NCI-H510A treated with DMSO at 0.1 percent for 48 hours (cell line): ENCODE results near the gene NUDT14.

Source experiments
- DNase-seq: peaks from one replicate; lab custom pipeline; 2025; lab: John Stamatoyannopoulos, UW

Gene NUDT14

DNA sequence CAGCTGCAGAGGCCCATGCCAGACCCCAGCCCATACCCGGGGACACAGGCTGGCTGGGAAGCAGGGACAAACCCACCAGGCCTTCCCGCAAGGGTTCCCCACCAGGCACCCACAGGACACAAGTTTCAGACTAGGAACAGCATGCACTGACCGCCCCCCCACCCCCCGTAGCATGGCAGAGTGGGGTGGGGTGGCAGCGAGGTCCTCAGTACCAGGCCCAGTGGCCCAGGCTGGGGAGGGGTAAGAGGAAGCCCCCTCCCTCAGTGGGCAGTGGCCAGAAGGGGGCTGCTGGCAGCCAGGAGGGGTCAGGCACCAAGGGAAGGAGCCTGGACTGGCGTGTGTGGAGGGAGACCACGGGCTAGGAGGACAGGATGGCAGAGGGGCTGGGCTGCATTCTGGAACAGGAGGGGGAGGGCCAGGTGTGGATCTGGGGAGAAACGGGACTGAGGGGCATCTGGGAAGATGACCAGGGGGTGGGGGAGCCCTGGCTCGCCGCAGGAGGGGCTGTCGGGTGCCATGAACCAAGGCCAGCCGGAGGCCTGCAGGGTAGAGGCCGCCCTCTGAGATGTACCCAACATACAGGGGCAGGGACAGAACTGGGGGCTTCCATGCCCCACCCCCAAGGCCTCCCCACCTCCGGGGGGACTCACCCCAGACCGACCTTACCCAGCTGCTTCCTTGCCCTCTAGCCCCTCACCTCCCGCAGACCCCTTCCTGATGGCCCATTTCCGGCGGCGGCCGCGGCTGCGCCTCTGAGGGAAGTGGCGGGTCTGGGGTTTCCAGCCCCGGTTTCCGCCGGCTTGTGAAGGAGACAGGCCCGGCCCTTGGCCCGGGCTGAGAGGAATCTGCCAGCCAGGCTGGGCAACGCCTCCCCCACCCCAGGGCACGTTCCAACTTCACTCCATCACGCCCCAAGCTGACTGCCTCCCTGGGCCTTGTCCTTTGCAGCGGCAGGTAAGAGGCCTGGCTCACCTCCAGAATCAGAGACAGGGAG lies 6.9 kb downstream of the NUDT14 start:
- DNase-seq = no peak

DNA sequence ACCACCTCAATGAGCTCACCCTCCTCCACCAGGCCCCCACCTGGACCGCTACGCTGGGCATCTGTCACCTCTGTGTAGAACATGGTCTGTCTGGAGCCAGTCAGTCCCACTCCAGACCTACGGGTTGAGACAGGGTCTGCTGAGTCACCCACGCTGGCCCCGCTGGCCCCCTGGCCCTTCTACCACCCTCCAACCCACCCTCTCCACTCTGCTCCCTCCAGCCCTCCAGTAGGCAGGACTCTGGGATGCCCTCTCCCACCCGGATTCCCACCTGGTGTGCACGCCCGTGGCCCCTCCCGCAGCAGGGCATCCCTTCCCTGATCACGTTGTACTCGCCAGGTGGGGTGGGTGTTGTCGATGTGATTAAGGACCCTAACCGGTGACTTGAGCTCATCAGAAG lies 8.0 kb downstream of the NUDT14 start:
- DNase-seq = no peak

DNA sequence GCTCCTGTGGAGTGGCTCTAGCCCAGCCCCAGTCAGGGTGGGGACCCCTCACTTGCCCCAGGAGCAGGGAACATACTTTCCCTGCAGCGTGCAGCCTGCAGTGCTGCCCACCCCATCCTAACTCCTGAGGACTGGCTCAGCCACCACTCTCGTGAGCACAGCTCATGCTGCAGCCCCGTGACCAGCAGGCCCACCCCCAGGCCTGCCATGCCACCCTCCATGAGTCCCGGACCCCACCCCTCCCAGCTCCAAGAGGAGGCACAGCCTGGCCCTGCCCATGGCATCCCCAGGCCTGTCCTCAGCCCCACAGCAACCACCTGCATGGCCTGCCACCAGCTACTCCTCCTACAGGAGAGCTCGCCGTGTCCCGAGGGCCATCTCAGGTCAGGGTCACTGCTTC lies 8.6 kb downstream of the NUDT14 start:
- no peak for DNase-seq

DNA sequence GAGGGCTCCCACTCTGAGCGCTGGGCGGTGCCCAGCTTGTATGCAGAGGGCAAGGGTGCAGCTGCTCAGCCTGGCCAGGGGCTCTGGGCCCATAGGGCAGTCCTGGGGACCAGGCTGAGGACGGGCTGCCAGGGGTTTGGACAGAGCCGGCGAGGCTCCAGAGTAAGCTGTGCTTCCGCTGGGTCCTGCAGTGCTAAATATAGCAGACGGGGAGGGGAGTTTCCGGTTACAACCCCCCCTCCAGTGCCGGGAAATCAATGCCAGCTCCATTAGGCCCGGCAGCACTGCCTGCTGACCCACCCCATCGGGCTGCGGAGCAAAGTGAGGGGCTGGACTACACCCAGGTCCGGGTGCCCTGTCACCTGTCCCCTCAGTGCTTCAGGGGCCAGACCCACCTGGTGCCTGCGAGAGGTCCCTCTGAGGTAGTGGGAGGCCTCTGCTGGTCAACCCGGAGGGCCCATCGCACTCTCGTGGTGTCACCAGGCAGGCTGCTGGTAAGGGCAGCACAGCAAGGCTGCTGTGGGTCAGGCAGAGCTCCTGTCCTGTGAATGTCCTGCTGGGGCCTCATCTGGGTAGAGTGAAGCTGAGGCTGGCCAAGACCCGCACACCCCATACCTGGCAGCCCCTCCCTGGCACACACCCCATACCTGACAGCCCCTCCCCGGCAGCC lies 10.0 kb downstream of the NUDT14 start:
- peak; percentile 72 for DNase-seq

DNA sequence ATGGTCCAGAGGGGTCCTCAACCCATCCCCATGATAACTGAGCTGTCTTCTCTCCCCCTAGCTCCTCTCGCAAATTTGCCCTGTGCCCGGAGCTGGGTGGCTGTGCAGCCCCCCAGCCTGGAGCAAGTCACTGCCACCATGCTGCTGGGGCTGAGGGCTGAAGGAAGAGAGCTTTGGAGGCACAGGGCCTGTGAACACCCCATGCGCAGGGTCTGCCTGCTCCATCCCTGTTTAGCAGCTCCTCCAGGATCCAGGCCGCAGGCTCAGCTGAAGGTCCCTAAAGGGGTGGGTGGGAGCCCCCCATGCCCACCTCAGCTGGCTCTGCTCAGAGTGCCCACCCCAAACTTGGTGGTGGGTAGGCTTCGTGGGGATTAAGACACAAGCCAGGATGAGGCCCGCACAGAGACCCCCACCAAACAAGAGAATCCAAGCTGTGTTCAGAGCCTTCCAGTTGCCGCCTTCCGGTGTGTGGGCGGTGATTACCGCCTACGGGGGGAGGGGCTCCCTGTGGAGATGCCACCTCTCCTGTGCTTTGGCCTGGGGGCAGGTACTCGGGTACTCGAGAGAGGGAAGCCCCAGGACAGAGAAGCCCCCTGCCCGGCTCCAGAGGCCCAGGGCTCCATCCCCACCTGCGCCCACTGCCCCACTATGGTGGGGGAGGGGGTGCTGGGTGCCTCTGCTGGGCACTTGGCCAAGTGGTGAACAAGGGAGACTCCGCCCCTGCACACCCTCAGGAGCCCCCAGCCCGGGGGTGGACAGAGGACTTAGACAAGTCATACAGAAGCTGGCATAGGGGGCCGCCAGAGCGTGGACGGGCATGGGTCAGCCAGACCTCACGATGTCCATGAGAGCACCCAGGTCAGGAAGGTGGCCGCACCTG lies 11.1 kb downstream of the NUDT14 start:
- DNase-seq = peak; percentile 64

DNA sequence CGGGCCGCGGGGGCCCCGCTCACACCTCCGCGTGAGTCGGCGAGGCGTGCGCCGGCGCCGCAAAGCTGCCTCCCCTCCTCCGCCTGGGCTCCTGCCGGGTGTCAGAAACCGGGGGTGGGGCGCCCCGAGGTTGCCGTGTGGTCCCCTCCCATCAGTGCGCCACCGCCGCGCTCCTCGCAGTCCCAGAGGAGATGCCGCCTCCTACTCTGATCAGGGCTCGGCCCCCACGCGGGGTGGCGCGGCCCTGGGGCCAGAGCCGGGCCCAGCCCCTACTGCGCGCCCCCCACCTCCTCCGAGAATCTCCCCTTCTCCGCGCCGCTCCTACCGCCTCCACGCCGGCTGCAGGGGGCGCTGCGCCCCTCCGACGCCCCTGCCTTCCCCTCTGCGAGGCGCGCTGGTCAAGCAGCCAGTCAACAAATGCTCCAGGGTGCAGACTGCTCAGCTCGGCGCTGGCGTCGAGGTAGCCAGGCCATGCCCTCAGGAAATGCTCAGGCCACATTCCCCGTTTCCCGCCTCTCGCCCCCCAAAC lies 12.1 kb downstream of the NUDT14 start:
- no peak for DNase-seq

DNA sequence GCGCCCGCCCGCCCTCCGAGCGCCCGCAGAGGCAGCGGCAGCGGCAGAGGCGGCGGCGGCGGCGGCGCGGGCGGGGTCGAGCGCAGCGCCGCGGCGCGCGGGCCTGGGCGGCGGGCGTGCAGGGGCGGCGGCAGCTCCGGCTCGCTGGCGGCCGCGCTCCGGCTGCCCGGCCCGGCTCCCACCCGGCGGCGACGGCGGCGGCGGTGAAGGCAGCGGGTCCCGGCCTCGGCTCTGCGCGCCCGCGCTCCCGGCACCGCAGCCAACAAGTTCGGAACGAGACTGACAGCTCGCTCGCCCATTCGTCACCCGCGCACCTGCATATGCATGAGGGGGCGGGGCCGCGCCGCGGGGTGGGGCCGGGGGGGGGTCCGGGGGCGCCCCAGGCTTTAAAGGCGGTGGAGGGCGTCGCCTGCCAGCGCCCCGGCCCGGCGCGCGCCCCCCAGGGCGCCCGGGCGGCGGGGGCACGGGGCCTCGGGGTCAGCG lies 12.6 kb downstream of the NUDT14 start, which contains the start of gene JAG2:
Gene JAG2, minus strand, starts transcription at position 281 of the 483 bp plus-strand sequence. CDS start 356 bp downstream, outside the sequence.
- DNase-seq = peak; percentile 51

DNA sequence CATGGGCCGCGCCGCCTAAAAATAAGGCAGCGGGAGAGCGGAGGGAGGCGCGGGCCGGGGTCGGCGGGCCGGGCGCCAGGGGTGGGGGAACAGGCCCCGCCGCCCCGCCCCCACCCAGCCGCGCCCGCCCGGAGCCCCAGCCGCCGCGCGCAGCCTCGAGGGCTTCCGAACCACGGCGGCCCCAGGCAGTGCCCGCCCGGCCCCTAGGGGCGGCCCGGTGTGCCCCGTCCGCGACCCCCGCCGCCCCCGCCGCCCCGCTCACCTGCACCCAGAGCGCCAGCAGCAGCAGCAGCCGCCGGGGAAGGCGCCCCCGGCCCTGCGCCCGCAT lies 13.1 kb downstream of the NUDT14 start:
- no peak for DNase-seq

DNA sequence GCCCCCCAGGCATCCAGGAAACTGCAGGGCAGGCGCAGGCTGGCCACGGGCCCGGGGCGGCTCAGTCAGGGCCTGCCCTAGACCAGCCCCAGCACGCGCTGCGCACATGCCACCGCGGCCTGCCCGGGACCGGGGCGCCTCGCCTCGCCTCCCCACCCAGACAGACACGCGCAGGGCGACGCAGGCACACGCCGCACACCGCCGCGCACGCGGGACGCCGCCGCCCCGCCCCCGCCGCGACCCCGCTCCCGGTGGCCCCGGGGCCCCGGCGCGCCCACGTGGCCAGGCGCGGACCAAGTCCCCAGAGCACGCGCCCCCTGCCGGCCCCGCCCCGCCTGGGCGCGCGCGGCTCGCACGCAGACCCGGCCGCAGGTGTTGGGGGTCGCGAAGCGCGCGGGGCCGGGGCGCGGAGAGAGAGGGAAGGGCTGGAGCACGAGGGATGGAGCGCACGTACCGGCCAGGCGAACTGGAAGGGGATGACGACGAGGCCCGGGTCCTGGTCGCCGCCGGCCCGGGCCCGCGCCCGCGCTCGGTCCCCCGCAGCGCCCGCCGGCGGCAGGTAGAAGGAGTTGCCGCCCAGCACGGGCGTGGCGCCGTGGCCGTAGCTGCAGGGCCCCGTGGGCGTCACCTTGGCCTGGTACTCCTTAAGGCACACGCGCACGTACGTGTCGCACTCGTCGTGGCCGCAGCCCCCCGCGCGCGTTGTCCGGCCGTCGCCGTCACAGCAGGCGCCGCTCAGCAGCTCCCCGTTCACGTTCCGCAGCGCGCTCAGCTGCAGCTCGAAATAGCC lies 13.6 kb downstream of the NUDT14 start:
- DNase-seq = no peak

DNA sequence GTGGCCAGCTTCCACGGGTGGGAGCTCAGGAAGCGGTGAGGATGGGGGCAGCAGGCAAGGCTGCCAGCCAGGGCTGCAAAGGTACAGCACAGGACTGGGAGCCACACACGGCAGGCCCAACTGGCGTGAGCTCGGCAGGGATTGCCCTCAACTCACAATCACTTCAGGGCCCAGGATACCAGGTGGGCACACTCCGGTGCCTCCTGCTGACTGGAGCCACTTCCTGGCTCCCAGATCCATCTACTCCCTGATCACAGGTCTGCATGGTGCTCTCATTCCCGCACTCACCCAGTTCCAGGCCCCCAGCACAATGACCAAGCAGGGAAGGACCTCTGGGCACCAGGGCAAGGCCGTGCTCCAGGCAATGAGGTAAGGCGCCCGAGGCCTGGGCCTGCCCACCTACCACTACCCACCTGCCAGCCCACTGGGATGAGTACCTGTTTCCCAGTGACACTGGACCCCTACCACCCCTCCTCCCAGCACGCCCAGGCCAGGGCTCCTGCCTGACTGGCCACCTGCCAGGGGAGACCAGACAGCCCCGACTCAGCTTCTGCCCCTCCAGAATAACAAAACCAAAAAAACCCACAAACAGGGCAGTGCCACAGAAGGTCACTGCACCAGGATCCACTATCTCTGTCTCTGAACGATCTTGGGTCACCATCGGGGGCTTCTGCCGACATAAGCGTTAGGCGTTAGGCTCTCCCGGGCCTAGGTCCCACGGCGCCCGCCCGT lies 14.4 kb downstream of the NUDT14 start:
- no peak for DNase-seq

DNA sequence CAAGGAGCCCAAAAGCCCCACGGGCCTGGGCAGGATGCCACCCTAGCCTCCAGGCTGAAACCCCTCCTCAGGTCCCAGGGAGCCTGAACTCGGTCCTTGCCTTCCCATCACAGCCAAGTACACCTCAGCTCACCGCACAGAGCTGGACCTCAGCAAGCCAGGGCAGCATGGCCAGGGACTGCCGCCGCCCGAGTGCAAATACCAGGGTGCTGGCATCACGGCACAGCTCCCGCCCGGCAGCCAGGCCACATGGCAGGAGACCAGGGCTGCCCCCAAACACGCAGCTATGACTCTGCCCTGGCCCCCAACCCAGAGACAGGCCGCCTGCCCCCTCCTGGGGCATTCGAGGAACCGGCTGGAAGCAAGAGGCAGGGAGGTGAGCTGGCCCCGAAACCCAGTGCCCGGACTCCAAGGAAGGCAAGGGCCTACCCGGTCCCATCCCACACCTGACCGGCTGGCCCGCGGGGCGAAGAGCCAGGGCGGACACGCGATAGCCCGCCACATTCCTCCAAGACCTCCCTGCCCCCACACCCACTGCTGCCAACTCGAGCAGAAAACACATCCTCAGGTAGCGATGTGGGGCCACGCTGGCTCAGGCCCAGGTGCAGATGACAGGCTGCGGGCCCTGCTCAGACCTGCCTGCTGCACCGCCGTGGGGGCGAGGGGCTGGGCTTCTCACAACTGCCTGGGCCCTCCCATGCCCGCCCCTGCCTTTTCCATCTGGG lies 15.2 kb downstream of the NUDT14 start:
- no peak for DNase-seq

DNA sequence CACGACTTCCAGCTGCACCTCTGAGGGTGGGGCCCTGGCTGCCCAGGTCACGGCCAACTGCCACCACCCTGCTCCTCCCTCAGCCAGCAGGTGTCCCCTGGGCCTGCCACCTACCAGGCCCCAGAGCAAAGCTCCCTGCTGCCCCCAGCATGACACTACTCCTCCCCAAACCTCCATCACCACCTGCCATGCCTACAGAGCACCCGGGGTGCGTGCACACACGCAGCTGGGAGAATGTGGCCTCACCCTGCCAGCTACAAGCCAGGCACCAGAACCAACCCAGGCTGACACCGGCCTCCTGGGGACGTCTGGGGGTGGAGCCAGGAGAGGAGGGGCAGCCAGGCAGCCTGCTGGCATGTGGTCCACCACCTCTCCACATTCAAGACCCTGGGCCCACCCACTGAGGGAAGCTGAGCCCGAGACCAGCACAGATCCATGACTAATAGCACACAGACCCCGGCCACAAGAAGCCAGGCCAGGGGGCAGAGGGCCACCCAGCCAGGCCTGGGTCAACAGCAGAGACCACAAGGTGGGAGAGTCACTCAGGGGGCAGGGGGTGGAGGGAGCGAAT lies 15.9 kb downstream of the NUDT14 start:
- DNase-seq = peak; percentile 94

DNA sequence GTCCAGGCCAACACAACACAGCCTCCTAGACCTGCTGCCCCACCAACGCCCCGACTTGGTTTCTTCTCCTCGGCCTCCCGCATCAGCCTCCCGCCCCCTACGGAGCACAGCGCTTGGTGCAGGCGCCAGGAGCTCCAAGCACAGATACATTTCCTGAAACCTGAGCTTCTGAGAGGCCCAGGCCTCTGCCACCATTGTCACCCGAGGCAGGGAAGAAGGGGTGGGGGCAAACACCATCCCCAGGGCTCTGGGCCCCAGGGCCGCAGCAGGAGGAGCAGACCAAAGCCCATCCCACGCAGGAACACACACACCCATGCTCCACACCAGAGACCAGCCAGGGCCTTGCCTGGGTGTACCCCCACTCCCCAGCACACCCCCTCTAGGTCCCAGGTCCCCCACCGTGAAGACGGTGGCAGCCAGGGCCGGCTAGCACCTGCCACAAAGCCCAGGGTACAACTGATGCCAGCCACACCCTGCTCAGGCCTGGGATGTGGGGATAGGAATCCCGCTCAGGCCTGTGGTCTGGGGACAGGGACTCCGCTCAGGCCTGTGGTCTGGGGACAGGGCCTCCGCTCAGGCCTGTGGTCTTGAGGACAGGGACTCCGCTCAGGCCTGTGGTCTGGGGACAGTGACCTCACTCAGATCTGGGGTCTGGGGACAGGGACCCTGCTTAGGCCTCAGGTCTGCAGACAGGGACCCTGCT lies 17.9 kb downstream of the NUDT14 start:
- DNase-seq = peak; percentile 90

DNA sequence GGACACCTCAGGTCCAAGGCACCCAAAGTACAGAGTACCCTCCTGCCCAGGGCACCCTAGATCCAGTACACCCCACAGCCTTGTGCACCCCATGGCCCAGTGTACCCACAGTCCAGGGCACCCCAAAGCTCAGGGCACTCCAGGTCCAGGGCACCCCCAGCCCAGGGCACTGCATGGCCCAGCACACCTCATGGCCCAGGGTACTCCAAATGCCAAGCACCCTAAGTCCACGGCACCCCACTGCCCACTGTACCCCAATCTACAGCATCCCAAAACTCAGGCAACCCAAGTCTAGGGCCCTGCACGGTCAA lies 18.5 kb downstream of the NUDT14 start:
- DNase-seq = no peak

DNA sequence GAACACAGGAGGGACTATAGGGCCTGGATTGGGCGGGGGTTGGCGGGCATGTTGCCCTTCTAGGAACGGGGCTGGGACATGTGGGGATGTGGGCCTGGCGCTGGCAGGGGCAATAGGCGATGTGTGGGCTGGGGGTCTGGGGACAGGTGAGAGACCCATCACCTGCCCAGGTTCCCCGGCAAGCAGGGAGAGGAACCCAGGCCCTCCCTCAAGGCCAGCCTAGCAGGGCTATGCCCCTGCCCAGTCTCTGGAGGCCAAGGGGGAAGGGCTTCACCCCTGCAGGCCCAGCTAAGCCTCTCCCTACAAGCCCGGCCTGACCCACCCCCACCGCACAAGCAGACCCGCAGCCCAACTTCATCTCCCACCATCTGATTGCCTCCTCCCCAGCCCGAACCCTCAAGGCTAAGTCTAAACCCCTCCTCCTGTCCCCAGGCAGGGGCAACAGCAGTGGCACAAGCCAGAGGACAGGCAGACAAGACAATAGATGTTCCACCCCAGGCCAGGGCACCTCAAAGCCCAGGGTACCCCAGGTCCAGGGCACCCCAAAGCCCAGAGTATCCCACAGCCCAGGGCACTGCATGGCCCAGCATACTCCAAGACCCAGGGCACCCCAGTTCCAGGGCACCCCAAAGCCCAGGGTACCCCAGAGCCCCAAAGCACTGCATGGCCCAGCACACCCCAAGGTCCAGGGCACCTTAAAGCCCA lies 19.0 kb downstream of the NUDT14 start:
- DNase-seq = peak; percentile 21

DNA sequence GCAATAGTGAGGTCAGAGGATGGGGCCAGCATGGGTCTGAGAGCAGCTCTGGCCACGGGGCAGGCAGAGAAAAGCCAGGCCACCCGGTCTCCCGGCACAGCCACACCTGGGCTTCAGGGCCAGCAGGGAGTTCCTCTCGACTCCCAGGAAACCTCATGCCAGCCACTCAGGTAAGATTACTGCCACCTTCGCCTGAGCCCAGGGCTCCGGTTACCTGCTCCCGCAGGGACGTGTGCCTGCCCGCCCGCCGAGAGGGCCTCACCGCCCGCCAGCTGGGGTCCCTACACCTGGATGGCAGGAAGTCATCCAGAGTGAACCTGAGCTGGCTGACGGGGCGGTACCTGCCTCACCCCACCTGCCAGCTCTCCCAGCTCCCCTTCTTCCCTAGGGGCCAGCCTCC lies 19.8 kb downstream of the NUDT14 start:
- DNase-seq = peak; percentile 97

DNA sequence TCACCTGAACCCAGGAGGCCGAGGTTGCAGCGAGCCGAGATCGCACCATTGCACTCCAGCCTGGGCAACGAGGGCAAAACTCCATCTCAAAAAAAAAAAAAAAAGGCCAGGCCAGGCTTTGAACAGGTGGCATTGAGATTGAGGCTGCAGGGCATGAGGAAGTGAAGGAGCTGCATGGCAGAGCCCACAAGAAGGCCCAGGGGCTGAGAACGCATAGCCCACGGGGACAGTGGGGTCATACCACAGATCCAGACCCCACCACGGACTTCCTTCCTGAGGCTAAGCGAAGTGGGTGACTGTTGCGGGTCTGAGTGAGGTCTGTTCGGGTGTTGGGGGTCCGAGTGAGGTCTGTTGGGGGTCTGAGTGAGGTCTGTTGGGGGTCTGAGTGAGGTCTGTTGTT lies 20.3 kb downstream of the NUDT14 start:
- DNase-seq = no peak

DNA sequence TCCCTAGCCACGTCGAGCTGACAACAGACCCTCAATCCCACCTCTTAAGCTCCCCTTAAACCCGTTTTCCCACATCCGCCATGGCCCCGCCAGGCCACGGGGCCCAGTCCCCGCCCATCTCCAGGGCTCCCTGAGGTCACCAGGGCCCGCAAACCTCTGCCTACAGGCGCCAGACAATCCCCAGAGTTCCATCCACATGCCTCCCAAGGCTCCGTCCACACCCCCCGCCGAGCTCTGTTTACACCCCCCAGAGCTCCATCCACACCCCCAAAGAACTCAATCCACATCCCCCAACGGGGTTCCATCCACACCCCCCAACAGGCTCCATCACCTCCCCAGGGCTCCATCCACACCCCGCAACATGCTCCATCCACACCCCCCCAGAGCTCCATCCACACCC lies 21.8 kb downstream of the NUDT14 start:
- DNase-seq = no peak
